Neural progenitor cell (in vitro differentiated cells): ENCODE results near the gene SRCIN1. TPM values are rescaled to one million over a fixed set of nuclear protein-coding genes. Genes with fewer than 3 reads are reported as not detected.
A peak's percentile ranks its signal among the peaks of the same experiment; 100 is the strongest.

Source experiments
- DNase-seq: peaks from one replicate; pipeline ENCODE4 v3.0.0-alpha.2; 2016; ENCODE audit warnings: low spot score
- H2AFZ ChIP-seq: fragments of 200-600 bp; sonication (generic); replicated peaks from 2 replicates; pipeline ENCODE4 v1.6.1; 2016; ENCODE audit warnings: antibody characterized with exemption
- H3F3A ChIP-seq: fragments of 200-600 bp; sonication (generic); 2 replicates; pipeline ENCODE4 v1.6.1; 2016; ENCODE audit warnings: antibody characterized with exemption, low read depth
- H3K27ac ChIP-seq: fragments of 200-600 bp; sonication (generic); 2 replicates; pipeline ENCODE4 v1.5.1; 2016; ENCODE audit warnings: mild to moderate bottlenecking
- H3K27me3 ChIP-seq: fragments of 200-600 bp; sonication (generic); 2 replicates; pipeline ENCODE4 v1.6.1; 2016; ENCODE audit warnings: mild to moderate bottlenecking, moderate library complexity
- H3K36me3 ChIP-seq: fragments of 200-600 bp; sonication (generic); 2 replicates; pipeline ENCODE4 v1.5.1; 2016
- H3K4me1 ChIP-seq: fragments of 200-600 bp; sonication (generic); 2 replicates; pipeline ENCODE4 v1.6.1; 2016; ENCODE audit warnings: mixed run types
- H3K4me2 ChIP-seq: fragments of 200-600 bp; sonication (generic); 2 replicates; pipeline ENCODE4 v1.6.1; 2016
- H3K4me3 ChIP-seq: fragments of 200-600 bp; sonication (generic); 2 replicates; pipeline ENCODE4 v1.5.1; 2016
- H3K79me2 ChIP-seq: fragments of 200-600 bp; sonication (generic); 2 replicates; pipeline ENCODE4 v1.6.1; 2016; ENCODE audit warnings: low read depth
- H3K9ac ChIP-seq: fragments of 200-600 bp; sonication (generic); 2 replicates; pipeline ENCODE4 v1.6.1; 2016
- H3K9me3 ChIP-seq: fragments of 200-600 bp; sonication (generic); 2 replicates; pipeline ENCODE4 v1.5.1; 2016; ENCODE audit warnings: low read depth
- H4K20me1 ChIP-seq: fragments of 200-600 bp; sonication (generic); 2 replicates; pipeline ENCODE4 v1.6.1; 2016; ENCODE audit warnings: low read depth
- H3K27ac Mint-ChIP-seq: 3 replicates; pipeline ENCODE4 v1.8.0; 2021; ENCODE audit warnings: mixed read lengths
- H3K27me3 Mint-ChIP-seq: 2 replicates; pipeline ENCODE4 v1.8.0; 2022; ENCODE audit warnings: low read depth, mild to moderate bottlenecking, inconsistent platforms, moderate library complexity, mixed read lengths; ENCODE audit not compliant: insufficient read depth
- H3K36me3 Mint-ChIP-seq: 3 replicates; pipeline ENCODE4 v1.8.0; 2021; ENCODE audit warnings: mixed read lengths
- H3K4me1 Mint-ChIP-seq: 3 replicates; pipeline ENCODE4 v1.8.0; 2021; ENCODE audit warnings: mixed read lengths
- H3K4me3 Mint-ChIP-seq: 3 replicates; pipeline ENCODE4 v1.8.0; 2021; ENCODE audit warnings: mild to moderate bottlenecking, moderate library complexity, mixed read lengths
- H3K9me3 Mint-ChIP-seq: 3 replicates; pipeline ENCODE4 v1.8.0; 2020; ENCODE audit warnings: mixed read lengths
- EZH2 ChIP-seq: fragments of 200-600 bp; sonication (generic); IDR thresholded peaks from 2 replicates; pipeline ENCODE4 v1.6.1; 2017; ENCODE audit warnings: antibody characterized with exemption, mild to moderate bottlenecking, moderate library complexity
- EZH2phosphoT487 ChIP-seq: fragments of 200-600 bp; sonication (generic); IDR thresholded peaks from 2 replicates; pipeline ENCODE4 v1.6.1; 2017; ENCODE audit warnings: antibody characterized with exemption
- total RNA-seq: library from RNA; depleted of rRNA; stranded (reverse); fragments of >200 nt; gene quantifications from 2 replicates; pipeline ENCODE4 v1.2.3, GENCODE V29; 2015; ENCODE audit warnings: low replicate concordance
- TF ChIP-seq, protein P1 (sequence below): fragments of 200-600 bp; sonication (generic); IDR thresholded peaks from 2 replicates; pipeline ENCODE4 v1.5.1; 2017; ENCODE audit warnings: antibody characterized with exemption, mild to moderate bottlenecking

SRCIN1 gene
- total RNA-seq, 1 donor from 2014 or later: 3.8 TPM

DNA sequence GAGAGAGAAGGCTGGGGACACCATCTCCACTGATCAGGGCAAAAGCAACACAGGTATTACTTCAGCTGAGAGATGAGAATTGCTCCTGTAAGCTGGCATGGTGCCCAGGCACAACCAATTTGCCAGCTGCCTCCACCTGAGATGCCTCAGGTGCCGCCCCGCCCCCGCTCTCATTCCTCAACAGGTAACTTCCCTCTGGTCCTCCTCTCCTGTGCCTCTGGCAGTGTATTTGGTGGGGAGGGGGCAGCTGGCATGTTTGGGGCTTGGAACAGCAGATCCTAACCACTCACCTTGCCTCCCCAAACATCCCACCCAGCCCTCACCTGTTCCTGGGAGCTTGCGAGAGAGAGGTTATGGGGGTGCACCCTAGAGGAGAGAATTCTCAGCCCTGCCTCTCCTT is 2.9 kb upstream of the SRCIN1 start:
- Histone ChIP-seq H3K4me2 (no peak overlapping the region), H3F3A (peaks cover 49% of the 10 kb centered on the region), H3K36me3 (no peaks in the 10 kb centered on the region), H3K4me3 (no peak overlapping the region), H3K27me3 (peaks cover 23% of the 10 kb centered on the region), H3K9ac (no peak overlapping the region), H3K79me2 (no peaks in the 10 kb centered on the region), H3K9me3 (peaks cover 6% of the 10 kb centered on the region), H2AFZ (no peak overlapping the region), H3K27ac (no peak overlapping the region), H3K4me1 (peaks cover 20% of the 10 kb centered on the region), H4K20me1 (peaks cover 8% of the 10 kb centered on the region)
- no peak for TF ChIP-seq EZH2phosphoT487
- no peak for TF ChIP-seq EZH2
- TF ChIP-seq, protein P1, sequence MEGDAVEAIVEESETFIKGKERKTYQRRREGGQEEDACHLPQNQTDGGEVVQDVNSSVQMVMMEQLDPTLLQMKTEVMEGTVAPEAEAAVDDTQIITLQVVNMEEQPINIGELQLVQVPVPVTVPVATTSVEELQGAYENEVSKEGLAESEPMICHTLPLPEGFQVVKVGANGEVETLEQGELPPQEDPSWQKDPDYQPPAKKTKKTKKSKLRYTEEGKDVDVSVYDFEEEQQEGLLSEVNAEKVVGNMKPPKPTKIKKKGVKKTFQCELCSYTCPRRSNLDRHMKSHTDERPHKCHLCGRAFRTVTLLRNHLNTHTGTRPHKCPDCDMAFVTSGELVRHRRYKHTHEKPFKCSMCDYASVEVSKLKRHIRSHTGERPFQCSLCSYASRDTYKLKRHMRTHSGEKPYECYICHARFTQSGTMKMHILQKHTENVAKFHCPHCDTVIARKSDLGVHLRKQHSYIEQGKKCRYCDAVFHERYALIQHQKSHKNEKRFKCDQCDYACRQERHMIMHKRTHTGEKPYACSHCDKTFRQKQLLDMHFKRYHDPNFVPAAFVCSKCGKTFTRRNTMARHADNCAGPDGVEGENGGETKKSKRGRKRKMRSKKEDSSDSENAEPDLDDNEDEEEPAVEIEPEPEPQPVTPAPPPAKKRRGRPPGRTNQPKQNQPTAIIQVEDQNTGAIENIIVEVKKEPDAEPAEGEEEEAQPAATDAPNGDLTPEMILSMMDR: no peak
- H3K4me1 Mint-ChIP-seq: peaks cover 33% of the 10 kb centered on the region
- H3K27me3 Mint-ChIP-seq: peaks cover 29% of the 10 kb centered on the region
- H3K27ac Mint-ChIP-seq: no peak overlapping the region
- peaks cover 9% of the 10 kb centered on the region for H3K9me3 Mint-ChIP-seq
- peak overlapping the region; percentile 62 for H3K4me3 Mint-ChIP-seq
- DNase-seq: no peak
- peaks cover 2% of the 10 kb centered on the region for H3K36me3 Mint-ChIP-seq

DNA sequence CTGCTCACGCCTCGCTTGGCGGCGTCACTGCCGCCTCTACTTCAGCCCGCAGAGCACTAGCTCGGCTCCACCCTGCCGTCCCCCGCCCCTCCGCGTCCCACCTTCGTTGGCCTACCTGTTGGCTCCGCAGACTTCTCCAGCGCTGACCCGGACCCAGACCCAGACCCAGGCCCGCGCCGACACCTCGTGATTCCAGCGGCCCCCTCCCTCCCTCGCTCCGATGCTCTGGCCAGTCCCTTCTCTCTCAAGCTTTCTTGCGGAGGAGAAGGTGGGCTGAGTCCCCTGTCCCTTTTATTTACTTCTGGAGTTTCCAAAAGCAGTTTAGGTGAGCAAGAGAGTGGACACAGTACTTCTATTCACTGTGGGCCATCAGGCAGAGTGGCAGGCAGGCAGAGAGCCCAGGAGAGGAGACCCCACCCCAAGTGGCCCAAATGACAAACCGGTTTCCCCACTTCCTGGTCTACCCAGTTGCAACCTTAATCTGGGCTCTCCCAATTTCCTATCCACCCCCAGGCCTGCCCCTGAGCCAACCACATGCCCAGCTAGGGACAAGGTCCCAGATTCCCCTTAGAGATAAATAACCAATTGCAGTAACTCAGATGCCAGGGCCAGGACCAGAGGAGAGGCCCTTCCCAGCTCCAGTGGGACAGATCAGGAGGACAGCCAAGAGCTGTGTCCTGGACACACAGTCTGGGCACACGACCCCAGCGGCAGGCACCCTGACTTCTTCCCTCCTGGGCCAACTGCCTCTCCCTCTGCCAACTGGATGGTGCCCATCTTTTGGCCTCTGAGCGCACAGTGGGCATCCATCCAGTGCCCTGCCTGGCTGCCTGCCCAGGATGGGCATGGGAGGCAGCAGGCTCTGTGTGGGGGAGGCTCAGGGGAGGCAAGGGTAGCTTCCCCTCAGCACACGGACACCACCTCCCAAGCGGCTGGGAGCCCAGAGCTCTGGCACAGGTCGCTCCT is 1.2 kb upstream of the SRCIN1 start:
- Mint-ChIP-seq H3K36me3 (no peaks in the 10 kb centered on the region), H3K27me3 (peaks cover 29% of the 10 kb centered on the region), H3K4me1 (peaks cover 48% of the 10 kb centered on the region), H3K4me3 (peak overlapping the region; percentile 85), H3K9me3 (peaks cover 2% of the 10 kb centered on the region), H3K27ac (peak overlapping the region; percentile 50)
- no peak overlapping the region for H3K27ac ChIP-seq
- H3K36me3 ChIP-seq: no peaks in the 10 kb centered on the region
- peaks cover 35% of the 10 kb centered on the region for H3K4me1 ChIP-seq
- H3K79me2 ChIP-seq: no peaks in the 10 kb centered on the region
- peaks cover 21% of the 10 kb centered on the region for H4K20me1 ChIP-seq
- TF ChIP-seq EZH2phosphoT487: no peak
- peak; percentile 28 for TF ChIP-seq EZH2
- TF ChIP-seq, protein P1: no peak
- peaks cover 23% of the 10 kb centered on the region for H3K27me3 ChIP-seq
- H3K9ac ChIP-seq: no peak overlapping the region
- H2AFZ ChIP-seq: no peak overlapping the region
- H3K4me3 ChIP-seq: peak overlapping the region; percentile 83
- peaks cover 2% of the 10 kb centered on the region for H3K9me3 ChIP-seq
- peaks cover 66% of the 10 kb centered on the region for H3F3A ChIP-seq
- peak overlapping the region; percentile 81 for H3K4me2 ChIP-seq
- DNase-seq: no peak

DNA sequence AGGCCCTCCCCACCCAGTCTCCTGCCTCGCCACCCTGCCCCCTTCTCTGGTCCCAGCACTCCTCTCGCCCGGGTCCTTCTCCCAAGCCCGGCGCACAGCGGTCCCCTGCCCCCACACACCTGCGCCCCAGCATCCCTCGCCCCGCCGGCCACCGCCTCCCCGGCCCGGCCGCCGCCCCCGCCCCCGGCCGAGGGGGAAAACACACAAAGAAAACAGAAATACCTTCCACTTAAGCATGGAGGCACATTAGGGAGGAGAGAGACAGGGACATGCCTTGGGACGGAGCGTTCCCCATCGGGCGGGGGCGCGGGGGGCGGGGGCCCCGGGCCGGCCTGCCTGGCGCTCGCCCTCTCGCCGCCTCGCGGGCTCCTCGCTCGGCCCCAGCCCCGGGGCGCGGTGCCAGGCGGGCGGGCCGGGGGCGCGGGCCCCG is 326 bp downstream of the SRCIN1 start:
- TF ChIP-seq EZH2 (no peak), EZH2phosphoT487 (no peak)
- TF ChIP-seq, protein P1: no peak
- Histone ChIP-seq H4K20me1 (peaks cover 35% of the 10 kb centered on the region), H3K4me2 (peak overlapping the region; percentile 80), H3K9me3 (no peaks in the 10 kb centered on the region), H3K4me1 (peaks cover 50% of the 10 kb centered on the region), H3K36me3 (no peaks in the 10 kb centered on the region), H3K27ac (no peak overlapping the region), H3K79me2 (peaks cover 7% of the 10 kb centered on the region), H3K9ac (no peak overlapping the region), H3K27me3 (peaks cover 23% of the 10 kb centered on the region), H3K4me3 (peak overlapping the region; percentile 83), H2AFZ (no peak overlapping the region), H3F3A (peaks cover 80% of the 10 kb centered on the region)
- H3K4me3 Mint-ChIP-seq: peak overlapping the region; percentile 83
- H3K27me3 Mint-ChIP-seq: peaks cover 22% of the 10 kb centered on the region
- no peak overlapping the region for H3K27ac Mint-ChIP-seq
- H3K9me3 Mint-ChIP-seq: no peaks in the 10 kb centered on the region
- peaks cover 62% of the 10 kb centered on the region for H3K4me1 Mint-ChIP-seq
- peak; percentile 89 for DNase-seq
- no peaks in the 10 kb centered on the region for H3K36me3 Mint-ChIP-seq
